HG03460 (cell line): Measurements from ENCODE around the gene PRKACA.

Source experiments
- ATAC-seq: cut with Tn5 transposase; IDR thresholded peaks from one replicate; pipeline ENCODE4 v1.9.1; 2021; ENCODE audit not compliant: unreplicated experiment

Gene PRKACA

GRCh38 chr19:14118165-14119051 is 846 bp upstream of the PRKACA start:
- ATAC-seq = no peak

DNA sequence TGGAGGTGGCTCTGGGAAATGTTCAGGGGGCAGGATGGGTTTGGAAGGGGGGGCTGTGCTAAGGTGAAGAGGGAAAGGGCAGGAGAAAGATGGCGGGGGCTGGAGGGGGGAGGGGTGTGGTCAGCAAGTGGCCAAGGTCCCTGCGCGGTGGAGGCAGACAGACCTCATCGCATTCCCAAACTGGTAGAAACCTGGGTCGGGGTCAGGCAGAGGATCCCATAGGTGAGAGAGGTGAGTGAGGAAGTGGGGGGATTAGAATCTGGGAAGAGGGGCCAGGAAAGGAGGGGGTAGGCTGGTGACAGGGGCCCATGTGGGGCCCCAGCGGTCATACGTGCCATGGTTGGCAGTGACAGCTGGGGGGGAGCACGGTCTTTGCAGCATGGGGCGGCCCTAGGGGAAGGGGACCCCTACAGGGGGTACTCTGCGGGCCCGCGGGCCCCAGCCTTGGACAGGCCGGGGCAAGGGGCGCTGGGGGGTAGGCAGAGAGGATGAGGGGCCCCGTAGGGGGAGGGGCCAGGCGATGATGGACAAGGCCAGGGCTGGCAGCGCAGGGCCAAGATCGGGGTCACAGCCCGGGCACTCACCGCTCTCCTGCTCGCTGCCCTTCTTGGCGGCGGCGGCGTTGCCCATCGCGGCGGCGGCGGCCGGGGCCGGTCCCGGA is 514 bp downstream of the PRKACA start:
- ATAC-seq = no peak

GRCh38 chr19:14116525-14116917 is 1.0 kb downstream of the PRKACA start:
- no peak for ATAC-seq

GRCh38 chr19:14115756-14116155 is 1.8 kb downstream of the PRKACA start:
- ATAC-seq = no peak

DNA sequence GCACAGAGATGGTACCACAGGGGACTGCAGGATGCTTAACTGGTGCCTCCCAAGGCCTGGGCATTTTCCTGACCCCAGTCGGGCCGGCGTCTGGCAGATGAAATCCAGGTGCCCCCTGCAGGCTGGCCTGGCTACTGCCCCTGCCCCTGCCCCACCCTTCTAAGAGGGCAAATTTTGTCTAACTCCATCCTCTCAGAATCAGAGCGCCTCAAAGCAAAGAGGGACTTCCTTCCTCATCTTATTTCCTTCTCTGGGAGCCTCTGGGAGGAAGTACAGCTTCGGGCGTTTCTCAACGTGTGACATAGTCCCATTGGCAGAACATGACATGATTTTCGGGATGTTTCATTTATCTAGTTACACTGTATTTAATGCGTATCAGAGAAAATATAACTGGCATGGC is 2.7 kb downstream of the PRKACA start:
- no peak for ATAC-seq

GRCh38 chr19:14114439-14114838 is 3.1 kb downstream of the PRKACA start:
- no peak for ATAC-seq

DNA sequence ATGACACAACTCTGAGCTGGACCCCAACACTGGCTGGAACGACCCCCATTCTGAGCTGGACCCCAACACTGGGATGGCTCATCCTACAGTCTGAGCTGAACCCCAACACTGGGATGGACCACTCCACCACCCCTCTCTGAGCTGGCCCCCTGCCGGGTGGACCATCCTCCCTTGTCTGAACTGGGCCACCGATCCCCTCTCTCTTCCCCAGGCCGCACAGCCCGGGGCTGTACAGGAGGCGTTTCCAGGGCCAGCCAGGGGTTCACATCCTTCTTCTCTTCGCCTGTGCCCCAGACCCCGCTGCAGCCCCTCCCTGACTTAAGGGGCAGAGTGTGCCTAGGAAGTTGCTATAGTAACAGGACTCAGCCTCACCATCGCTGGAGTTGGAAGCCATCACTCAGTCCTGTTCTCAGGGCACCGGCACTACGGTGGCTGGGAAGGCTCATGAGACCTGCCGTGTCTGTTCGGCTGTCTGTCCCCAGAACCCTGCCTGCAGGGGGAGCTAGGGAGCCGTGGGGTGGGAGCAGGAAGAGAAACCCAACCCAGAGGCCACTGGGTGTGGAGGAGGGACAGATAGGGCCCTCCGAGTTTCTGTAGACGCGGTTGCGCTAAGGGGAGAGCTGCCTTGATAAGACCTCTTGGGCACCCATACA is 3.7 kb downstream of the PRKACA start:
- no peak for ATAC-seq

GRCh38 chr19:14112809-14113385 is 4.7 kb downstream of the PRKACA start:
- no peak for ATAC-seq

DNA sequence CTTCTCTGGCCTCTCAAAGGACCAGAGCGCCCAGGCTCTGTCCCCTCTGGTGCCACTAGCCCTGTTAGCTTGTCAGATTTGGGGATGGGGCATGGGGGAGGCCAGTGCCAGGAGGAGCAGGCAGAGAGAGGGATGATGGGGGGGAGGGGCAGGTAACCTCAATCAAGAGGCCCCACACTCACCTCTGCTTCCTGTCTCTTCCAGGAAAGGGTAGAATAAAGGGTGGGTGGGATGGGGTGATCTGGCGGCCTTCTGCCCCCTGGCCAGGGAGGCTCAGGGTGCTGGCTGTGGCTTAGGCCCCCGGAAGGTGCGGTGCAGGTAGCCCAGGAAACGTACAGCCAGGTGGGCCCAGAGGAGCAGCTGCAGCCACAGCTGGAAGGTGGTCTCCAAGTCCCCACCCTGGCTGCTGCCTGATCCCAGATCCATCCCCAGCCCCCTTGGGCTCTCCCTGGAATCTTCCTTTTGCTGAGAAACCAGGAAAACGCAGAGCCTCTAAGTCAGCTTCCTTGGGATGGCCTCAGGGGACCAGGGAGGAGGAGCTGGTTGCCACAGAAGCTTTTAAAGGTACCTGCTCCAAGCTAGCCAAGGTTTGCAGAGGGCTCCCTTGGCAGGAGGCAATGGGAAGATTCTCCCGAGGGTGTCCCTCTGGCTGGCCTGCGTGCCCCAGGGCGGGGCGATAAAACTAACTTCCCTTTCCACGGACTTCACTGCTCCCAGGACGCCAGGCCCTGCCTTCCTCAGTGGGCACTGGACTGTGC is 5.3 kb downstream of the PRKACA start:
- ATAC-seq = no peak

DNA sequence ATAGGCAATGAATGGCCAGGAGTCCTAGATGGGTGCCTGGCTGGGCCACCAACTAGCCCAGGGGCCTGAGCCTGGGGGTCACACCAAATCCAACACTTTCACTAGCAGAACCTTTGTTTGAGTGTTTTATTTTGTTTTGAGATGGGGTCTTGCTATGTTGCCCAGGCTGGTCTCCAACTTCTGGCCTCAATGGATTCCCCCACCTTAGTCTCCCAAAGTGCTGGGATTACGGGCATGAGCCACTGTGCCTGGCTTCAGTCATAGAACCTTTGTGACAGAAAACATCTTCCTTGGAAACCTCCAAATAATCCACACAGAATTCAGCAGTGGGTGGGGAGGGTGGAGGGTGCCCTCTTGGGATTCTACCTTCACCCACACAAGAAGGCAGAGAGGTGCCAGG is 6.1 kb downstream of the PRKACA start:
- no peak for ATAC-seq

DNA sequence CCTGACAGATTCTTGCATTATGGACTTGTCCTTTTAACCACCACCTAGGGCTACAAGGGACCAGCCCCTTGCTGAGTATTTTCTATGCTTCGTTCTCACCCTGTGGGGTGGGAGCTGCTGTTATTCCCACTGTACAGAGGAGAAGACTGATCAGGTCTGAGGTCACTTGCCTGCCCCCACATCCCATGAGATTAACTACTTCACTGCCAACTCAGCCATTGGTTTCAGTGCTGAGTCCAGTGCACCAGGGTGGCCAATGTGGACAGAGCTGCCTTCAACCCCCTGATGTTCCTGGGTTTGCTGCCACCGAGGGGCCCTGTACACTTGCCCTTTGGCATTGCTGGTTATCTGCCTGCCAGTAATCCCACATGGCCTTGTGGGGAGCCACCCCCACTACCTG is 6.9 kb downstream of the PRKACA start:
- ATAC-seq = no peak

- no peak for ATAC-seq
Measured at GRCh38 chr19:14107581-14108461, 9.7 kb downstream of the PRKACA start.

DNA sequence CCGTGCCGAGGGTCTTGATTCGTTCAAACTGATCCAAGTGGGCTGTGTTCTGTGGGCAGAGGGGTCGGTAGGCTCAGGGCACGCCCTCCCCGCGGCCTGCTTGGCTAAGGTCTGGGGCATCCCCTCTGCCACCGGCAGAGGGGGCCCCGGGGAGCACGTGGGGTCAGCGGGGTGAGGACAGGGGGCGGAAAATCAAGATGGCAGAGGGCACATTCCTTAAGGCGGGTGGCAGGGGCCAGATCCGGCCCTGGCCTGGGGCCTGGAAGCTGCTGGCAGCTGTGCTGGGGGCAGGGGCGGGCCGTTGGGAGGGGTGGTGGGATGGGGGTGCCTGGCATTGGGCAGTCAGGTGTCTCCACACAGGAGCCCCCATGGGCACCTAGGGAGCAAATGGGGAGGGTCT is 10.7 kb downstream of the PRKACA start:
- no peak for ATAC-seq

DNA sequence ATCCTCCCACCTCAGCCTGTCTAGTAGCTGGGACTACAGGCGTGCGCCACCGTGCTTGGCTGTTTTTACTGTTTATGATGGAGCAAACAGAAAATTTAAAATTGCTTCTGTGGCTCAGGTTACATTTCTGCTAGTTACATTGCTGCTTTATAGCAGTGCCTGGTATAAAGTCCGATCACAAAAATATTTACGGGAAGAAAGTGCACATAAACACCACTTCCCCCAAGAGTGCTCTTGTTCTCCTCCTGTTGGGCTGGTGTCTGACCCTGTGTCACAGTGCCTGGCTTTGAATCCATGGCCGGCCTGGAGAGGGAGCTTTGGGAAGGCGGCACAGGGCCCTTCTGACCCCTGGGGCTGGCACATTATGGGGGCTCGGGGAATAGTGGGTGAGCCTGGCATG is 11.9 kb downstream of the PRKACA start:
- no peak for ATAC-seq

- no peak for ATAC-seq
Measured at GRCh38 chr19:14103310-14103709, 14.3 kb downstream of the PRKACA start.

DNA sequence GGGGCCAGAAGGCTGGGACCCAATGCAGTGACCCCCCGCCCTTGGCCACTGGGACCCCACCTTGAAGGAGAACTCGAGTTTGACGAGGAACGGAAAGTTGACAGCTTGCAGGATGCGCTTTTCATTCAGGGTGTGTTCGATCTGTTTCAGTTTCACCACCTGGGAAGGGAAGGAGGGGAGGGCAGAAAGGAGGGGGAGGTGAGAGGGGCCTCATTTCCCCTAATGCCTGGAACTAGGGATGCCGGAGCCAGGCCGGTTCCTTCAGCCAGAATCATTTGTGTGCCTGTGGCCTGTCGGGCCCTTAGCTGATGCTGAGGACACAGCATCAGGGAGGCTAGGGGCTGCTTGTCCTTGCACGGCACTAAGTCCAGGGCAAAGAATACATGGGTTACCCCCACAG is 14.8 kb downstream of the PRKACA start:
- ATAC-seq = no peak

- no peak for ATAC-seq
Measured at GRCh38 chr19:14102102-14102696, 15.4 kb downstream of the PRKACA start.

DNA sequence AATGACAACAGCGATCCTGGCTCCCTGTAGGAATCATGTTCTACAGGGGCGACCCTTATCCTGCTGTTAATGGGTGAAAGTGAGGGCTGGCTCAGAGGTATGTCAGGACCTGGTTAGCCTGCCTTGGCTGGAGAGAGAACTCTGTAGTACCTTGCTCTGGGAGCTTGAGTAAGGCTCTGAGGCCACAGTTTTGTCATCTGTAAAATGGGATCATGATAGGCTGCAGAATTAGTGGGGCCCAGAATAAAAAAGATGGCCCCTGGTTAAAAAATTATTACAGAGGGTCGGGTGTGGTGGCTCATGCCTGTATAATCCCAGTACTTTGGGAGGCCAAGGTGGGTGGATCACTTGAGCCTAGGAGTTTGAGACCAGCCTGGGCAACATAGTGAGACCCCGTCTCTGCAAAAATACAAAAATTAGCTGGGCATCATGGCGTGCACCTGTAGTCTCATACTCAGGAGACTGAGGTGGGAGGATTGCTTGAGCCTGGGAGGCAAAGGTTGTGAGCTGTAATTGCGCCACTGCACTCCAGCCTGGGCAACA is 16.5 kb downstream of the PRKACA start:
- no peak for ATAC-seq

GRCh38 chr19:14097532-14098151 is 19.9 kb downstream of the PRKACA start:
- no peak for ATAC-seq
